HL-60/S4 (cell line): ENCODE data around the gene AFAP1.

Experiments
- in situ Hi-C: fragments of 300-500 bp; cut with MboI; formaldehyde crosslinking; loops from 2 replicates; pipeline ENCODE4 v1.14.3; 2022; ENCODE audit warnings: low sequenced_read_pairs

AFAP1 gene

GRCh38 chr4:7847206-7847605 is 92.5 kb downstream of the AFAP1 start:
- in situ Hi-C loops: no loop called here

- in situ Hi-C loops: no loop called here
Observed at GRCh38 chr4:7845493-7846128, 94.0 kb downstream of the AFAP1 start.

- in situ Hi-C loops: no loop called here
Observed at GRCh38 chr4:7844594-7844991, 95.1 kb downstream of the AFAP1 start.

- in situ Hi-C loops: no loop called here
Observed at GRCh38 chr4:7843831-7844593, 95.6 kb downstream of the AFAP1 start.

- in situ Hi-C loops: no loop called here
Observed at GRCh38 chr4:7842384-7843279, 97.0 kb downstream of the AFAP1 start.

- in situ Hi-C loops: no loop called here
Observed at GRCh38 chr4:7841894-7842293, 97.8 kb downstream of the AFAP1 start.

GRCh38 chr4:7841071-7841470 is 98.6 kb downstream of the AFAP1 start:
- in situ Hi-C loops: no loop called here

GRCh38 chr4:7839856-7840255 is 99.8 kb downstream of the AFAP1 start:
- in situ Hi-C loops: no loop called here

- in situ Hi-C loops: no loop called here
Observed at GRCh38 chr4:7838136-7838782, 101.4 kb downstream of the AFAP1 start.

- in situ Hi-C loops: no loop called here
Observed at GRCh38 chr4:7837597-7838135, 102.0 kb downstream of the AFAP1 start.

- in situ Hi-C loops: no loop called here
Observed at GRCh38 chr4:7831858-7832730, 107.6 kb downstream of the AFAP1 start.

- in situ Hi-C loops: no loop called here
Observed at GRCh38 chr4:7831330-7831729, 108.3 kb downstream of the AFAP1 start.

- in situ Hi-C loops: no loop called here
Observed at GRCh38 chr4:7830747-7831146, 108.9 kb downstream of the AFAP1 start.

GRCh38 chr4:7829652-7830580 is 109.7 kb downstream of the AFAP1 start:
- in situ Hi-C loops: no loop called here

- in situ Hi-C loops: no loop called here
Observed at GRCh38 chr4:7828793-7829301, 110.8 kb downstream of the AFAP1 start.

GRCh38 chr4:7828011-7828720 is 111.5 kb downstream of the AFAP1 start:
- in situ Hi-C loops: no loop called here

- in situ Hi-C loops: no loop called here
Observed at GRCh38 chr4:7827566-7827965, 112.1 kb downstream of the AFAP1 start.

GRCh38 chr4:7826909-7827306 is 112.8 kb downstream of the AFAP1 start:
- in situ Hi-C loops: no loop called here
